Hematopoietic multipotent progenitor cell (in vitro differentiated cells): Measurements from ENCODE around the gene LYPD5. TPM values are rescaled to one million over a fixed set of nuclear protein-coding genes. Genes with fewer than 3 reads are reported as not detected.
"Not testable (repeated sequence)": the region's sequence is repeated elsewhere in the genome, so short reads cannot be mapped to it uniquely, and the experiment has no call there.

Source experiments
- DNase-seq, 3 donors: peaks; one replicate each; pipeline ENCODE4 v3.0.0-alpha.2; 2011 to 2015; ENCODE audit warnings: low read depth in 2 of 3, low spot score in 2 of 3
- total RNA-seq: library from RNA; depleted of rRNA; stranded (reverse); fragments of >200 nt; gene quantifications from one replicate; pipeline ENCODE4 v1.2.3, GENCODE V29; 2012

LYPD5 gene, protein sequence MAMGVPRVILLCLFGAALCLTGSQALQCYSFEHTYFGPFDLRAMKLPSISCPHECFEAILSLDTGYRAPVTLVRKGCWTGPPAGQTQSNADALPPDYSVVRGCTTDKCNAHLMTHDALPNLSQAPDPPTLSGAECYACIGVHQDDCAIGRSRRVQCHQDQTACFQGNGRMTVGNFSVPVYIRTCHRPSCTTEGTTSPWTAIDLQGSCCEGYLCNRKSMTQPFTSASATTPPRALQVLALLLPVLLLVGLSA
- total RNA-seq, result 3.5 TPM

DNA sequence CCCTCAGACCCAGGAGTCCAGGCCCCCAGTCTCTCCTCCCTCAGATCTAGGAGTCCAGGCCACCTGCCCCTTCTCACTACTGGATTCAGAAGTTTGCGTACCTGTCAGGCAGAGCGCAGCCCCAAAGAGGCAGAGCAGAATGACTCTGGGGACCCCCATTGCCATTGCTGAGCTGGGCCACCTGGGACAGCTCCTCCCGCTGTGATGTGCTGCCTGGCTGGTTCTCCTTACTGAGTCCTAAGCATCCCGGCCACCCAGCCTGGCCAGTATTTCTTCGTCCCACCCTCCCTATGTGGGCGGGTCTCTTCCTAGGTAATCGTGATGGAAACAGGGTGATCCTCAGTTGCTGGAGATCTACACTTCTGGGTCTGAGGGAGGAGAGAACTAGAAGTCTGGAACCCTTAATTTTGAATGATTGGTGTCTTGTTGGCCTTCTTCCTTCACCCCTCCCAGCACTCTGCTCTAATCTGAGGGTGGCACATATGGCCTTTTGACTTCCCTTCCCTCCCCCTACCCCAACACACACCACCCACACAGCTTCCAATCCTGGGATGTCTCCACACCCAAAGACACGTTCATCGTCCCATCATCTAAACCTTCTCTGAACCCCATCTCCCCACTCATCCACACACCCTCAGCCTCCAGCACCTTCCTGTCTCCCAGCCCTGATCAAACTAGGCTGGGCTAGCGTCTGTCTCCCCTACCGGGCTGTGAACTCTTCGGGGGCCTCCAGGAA lies at the start of gene LYPD5:
Gene LYPD5, minus strand, starts transcription at position 232 of the 736 bp plus-strand sequence. Its CDS starts 67 bp downstream, at position 165.
- no peak for DNase-seq

DNA sequence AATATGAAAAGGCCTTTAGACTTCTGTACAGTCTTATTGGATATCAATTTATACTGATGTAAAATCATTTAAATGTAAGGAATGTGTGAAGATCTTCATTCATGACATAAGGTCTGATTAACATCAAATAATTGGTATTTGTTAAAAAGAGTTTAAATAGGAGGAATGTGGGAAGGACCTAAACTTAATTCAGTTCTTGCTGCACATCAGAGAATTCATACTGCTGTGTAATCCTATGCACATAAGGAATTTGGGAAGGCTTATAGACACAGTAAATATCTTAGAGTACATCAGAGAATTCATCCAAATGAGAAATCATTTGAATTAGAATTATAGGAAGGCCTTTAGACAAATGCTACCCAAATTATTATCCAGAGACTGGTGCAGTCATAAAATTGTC lies 46.6 kb upstream of the LYPD5 start:
- no peak for DNase-seq

DNA sequence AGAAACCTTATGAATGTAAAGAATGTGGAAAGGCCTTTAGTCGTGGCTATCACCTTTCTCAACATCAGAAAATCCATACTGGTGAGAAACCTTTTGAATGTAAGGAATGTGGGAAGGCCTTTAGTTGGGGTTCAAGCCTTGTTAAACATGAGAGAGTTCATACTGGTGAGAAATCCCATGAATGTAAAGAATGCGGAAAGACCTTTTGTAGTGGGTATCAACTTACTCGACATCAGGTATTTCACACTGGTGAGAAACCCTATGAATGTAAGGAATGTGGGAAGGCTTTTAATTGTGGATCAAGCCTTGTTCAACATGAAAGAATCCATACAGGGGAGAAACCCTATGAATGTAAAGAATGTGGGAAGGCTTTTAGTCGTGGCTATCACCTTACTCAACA lies 45.6 kb upstream of the LYPD5 start:
- no peak for DNase-seq

DNA sequence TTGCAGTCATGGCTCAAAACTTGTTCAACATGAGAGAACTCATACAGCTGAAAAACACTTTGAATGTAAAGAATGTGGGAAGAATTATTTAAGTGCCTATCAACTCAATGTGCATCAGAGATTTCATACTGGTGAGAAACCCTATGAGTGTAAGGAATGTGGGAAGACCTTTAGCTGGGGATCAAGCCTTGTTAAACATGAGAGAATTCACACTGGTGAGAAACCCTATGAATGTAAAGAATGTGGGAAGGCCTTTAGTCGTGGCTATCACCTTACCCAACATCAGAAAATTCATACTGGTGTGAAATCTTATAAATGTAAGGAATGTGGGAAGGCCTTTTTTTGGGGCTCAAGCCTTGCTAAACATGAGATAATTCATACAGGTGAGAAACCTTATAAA lies 45.0 kb upstream of the LYPD5 start:
- no peak for DNase-seq

DNA sequence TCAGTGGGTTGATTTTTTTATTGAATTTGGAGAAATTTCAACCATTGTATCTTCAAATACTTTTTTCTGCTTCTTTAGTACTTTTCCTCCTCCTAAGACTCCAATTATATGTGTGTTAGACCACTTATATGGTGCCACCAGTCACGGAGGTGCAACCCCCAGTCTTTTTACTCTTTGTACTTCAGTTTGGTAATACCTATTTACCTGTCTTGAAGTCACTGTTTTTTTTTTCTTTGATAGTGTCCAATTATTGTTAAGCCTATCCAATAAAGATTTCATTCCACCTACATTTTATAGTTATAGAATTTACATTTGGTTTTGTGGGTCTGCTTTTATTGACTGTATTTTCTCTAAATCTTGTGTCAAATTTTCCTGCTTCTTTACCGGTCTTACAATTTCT lies 39.8 kb upstream of the LYPD5 start:
- DNase-seq, result peak in 2 of 3 donors; percentile 14 to 39

DNA sequence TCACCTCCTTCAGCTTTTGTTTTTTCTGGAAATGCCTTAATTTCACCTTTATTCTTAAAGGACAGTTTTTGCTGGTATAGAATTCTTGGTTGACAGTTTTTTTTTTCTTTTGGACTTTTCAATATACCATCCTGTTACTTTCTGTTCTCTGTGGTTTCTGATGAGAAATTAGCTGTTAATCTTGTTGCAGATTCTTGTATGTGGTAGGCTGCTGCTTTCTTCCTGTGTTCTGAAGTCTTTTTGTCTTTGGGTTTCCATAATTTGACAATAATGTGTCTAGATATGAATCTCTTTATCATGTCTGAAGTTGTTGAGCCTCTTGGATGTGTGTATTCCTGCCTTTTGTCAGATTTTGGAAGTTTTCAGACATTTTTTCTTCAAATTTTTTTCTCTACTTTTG lies 36.9 kb upstream of the LYPD5 start:
- DNase-seq, result peak in 1 of 3 donors; percentile 52

DNA sequence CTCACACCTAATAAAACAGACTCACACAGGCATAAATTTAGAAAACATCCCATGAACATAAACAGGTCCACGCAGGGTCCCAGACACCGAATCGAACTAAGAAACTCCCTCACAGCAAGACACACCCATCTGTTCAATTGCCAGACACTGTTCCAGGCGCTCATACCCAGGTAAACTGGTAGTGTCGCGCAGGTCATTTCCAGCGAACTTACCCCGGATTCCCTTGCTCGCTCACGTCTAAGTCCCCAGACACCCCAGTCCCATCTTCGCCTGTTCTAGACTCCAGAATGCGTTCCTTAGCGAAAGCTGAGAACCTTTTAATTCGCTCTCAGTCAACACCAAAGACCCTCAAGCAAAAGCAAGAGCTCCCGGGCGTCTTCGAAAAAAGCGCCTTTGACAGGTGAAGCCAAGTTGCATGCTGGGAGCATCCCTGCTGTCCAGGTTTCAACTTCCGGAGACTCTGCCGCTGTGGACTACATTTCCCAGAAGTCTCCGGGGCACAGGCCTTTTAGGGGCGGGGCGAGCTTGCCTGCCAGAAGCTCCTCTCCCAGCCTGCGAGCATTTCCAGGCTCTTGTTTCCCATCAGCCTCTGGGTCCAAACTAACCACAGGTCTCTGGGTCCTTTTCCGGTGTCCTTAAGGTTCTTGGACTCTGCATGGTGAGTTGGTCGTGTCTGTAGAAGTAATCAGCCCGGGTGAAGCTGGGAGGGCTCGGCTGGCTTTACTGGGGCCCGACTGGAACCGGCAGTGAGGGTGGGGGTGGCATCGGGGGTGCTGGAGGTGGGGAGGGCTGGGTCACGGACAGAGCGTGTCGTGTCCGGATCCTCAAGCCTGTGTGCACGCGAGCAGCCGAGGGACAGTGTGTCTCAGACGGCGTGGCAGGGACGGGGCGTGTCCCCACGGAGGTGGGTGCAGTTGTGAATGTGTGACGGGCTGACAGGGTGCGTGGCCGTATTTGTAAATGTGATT lies 24.8 kb upstream of the LYPD5 start, which contains the start of gene ZNF283:
Gene ZNF283, plus strand, starts transcription at position 535 of the 968 bp plus-strand sequence. CDS start 6,184 bp downstream, outside the sequence.
- peak; percentile 55 to 78 (median 73) for DNase-seq

DNA sequence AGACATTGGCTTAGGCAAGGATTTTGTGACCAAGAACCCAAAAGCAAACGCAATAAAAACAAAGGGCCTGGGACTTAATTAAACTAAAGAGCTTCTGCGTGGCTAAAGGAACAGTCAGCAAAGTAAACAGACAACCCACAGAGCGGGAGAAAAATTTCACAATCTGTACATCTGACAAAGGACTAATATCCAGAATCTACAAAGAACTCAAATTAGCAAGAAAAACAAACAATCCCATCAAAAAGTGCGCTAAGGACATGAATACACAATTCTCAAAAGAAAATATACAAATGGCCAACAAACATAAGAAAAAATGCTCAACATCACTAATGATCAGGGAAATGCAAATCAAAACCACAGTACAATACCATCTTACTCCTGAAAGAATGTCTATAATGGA lies 22.3 kb upstream of the LYPD5 start:
- DNase-seq, result not testable (repeated sequence)

DNA sequence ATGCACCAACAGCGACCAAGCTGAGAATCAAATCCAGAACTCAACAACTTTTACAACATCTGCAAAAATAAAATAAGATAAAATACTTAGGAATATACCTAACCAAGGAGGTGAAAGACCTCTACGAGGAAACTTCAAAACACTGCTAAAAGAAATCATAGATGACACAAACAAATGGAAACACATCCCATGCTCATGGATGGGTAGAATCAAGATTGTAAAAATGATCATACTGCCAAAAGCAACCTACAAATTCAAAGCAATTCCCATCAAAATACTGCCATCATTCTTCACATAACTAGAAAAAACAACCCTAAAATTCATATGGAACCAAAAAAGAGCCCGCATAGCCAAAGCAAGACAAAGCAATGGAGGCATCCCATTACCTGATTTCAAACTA lies 21.6 kb upstream of the LYPD5 start:
- DNase-seq, result not testable (repeated sequence)

DNA sequence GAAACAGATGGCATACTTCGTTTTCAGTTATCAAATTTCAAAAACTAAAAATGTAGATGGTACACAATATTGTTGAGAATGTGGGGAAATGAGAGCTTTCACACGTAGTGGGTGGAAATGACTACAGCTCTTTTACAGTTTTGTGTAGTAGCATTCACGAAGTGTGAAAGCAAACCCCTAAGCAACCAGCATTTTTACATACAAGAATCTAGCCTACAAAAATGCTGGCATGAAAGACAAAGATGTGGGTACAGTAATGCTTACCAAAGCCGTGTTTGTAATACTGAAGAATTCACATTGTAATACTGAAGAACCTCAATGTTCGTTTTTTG lies 18.6 kb upstream of the LYPD5 start:
- peak in 1 of 3 donors; percentile 60 for DNase-seq

DNA sequence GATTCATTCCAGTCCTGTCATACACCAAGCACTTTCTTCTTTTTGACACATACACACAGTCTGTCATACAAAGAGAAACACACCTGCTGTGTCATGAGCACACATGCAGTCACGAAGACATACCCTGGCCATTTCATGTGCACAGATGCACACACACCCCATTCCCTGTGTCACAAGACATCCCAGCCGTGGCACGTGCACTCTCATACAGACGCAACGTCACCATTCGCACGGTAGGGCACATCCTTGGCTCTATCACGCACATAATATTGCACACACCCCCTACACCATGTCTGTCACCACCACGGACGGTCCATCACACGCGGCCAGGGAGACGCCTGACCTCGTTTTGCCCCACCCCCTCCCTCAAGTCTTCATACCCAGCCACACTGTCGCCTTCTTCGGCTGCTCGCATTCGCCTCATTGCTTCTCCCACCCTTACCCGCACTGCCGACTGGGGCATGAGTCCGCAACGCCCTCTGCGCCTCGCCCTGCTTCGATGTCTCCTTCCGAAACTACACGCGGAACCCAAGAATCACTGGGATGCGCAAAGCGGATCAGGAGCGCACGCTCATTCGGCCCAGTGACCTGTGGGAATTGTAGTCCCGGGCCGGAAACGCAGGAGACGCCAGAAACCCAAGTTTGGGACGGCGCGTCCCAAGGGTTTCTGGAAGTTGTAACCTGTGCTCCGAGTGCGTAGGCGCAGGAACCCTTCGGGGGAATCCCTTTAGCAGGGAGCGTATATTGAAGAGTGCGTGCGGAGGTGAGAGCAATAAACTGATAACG lies 18.0 kb upstream of the LYPD5 start:
- peak in 2 of 3 donors; percentile 27 to 42 for DNase-seq

DNA sequence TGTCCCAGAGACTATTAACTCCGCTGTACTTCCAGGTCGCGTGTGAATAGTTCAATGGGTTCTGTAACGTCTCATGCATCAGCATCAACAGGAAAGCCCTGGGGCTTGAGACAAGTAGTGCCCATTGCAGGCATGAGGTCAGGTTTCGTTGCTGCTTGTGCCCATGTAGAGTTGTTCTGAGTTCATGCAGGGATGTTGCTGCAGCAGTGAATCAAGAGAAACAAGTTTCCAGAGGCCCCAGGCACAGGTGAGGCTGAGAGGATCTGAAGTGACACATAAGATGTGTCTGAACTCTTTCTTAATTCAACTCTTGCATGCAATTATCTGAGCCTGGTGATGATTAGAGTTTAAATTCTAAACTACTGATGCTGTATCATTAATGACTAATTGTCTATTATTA lies 16.3 kb upstream of the LYPD5 start:
- no peak for DNase-seq

DNA sequence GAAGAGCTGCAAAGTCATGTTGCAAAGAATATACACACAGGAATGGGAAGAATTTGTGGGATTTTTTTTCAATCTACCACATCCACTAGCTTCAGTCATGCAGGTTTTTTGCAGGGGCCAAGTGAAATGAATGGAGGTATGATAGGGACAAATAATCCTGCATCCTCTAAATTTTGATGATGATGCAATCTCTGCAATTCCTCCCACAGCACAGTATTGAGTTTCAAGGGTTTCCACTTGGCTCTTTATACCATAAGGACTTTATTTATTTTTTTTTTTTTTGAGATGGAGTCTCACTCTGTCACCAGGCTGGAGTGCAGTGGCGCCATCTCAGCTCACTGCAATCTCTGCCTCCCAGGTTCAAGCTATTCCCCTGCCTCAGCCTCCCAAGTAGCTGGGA lies 15.2 kb upstream of the LYPD5 start:
- not testable (repeated sequence) for DNase-seq

DNA sequence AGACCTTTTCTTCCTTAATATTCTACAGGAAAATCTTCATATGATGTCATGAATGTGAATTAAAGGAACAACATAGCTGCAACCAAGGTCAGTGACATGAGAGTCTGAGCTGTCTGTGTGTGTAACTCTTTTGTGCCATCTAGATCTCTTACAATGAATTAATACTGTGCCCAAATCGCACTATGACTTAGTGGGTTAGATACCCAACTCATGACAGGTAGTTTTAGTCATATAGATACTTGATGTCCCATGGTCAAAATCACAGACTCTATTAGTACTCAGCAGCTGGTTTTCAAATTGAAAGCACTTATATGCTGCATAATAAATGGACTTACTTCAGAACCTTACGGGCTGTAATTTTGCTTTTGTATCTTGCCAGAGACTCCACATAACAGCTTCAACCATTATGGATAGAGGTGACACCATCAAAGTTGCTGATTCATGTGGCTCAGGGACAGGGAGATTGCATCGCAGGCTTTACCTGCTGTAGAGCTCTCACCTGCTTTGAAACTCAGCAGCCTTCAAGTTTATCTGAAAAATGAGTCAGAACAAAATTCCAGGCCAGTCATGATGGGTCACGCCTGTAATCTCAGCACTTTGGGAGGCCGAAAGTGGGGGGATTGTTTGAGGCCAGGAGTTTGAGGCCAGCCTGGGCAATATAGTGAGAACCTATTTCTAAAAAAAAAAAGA lies 12.6 kb upstream of the LYPD5 start:
- no peak for DNase-seq

DNA sequence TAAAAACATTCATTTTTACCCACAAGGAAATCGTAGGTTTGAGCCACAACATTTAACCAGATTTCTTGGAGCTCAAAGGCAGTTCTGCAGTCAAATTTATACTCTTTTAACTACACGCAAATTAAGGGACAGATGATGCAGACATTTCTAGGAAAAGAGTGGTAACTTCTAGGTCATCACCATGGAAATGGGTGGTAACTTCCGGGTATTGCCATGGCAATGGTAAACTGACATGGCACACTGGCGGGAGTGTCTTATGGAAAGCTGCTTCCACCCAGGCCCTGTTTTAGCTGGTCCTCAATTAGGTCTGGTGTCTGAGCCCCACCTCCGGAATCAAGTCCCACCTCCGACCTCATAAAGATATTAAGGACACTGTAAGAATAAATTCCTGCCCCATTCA lies 10.4 kb upstream of the LYPD5 start:
- no peak for DNase-seq

DNA sequence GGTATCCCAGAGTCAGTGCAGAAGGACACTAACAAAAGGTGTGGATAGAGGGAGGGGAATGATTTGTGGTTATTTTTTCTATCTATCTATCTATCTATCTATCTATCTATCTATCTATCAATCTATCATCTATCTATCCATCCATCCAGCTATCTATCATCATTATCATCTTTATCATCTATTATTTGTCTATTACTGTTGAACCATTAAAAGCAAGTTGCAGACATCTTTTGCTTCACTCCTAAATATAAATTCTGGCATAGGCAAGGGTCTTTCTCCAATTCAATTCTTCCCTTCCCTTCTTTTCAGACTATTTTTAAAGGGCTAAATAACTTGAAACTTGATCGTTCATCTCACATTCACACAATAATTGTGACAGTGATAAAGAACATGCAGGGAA lies 10.0 kb upstream of the LYPD5 start:
- no peak for DNase-seq

DNA sequence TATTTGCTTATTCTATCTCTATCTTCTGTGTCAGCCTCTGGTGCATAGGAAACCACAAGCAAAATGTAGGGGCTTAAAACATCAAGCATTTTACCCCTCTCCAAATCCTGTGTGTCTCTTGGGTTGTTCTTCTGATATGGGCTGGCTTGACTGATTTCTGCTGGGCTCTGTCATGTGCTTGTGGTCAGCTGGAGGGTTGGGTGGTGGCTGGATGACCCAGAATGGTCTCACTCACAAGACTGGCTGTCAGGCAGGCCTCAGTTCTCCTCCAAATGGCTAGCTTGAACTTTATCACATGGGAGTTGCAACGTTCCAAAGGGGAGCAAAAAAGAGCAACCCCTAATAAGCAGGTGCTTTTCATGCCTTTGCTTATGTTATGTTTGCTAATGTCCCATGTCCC lies 9.6 kb upstream of the LYPD5 start:
- no peak for DNase-seq

DNA sequence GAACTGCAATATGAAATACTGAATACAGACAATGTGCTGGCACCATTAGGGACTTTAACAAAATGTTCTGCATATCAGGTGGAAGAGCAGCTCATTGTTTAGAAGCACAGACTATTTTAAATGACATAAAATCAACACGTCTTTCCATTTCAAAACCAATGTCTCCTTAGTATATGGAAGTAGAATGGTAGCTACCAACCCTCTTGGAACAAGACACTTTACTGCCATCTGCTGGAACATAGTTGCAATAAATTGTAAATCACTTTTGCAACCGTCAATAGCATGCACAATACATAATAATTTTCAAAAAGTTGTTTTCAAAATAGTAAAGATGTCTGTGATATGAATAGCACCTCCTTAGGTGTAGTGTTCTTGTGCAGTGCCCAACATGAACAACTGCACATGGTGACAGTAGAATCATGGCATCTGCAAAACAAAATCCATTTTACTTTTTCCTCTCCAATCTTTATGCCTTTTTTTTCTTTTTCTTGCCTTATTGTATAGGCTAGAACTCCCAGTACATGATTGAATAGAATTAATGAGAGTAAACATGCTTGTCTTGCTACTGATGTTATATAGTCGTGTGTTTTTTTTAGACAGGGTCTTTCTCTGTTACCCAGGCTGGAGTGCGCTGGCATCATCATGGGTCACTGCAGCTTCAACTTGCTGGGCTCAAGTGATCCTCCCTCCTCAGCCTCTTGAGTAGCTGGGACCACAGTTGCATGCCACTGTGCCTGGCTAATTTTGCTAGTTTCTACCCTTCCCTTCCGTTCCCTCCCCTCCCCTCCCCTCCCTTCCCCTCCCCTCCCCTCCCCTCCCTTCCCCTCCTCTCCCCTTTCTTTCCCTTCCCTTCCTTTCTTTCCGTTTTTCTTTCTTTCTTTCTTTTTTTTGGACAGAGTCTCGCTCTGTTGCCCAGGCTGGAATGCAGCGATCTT lies 7.8 kb upstream of the LYPD5 start:
- peak in 2 of 3 donors; percentile 54 to 80 for DNase-seq

DNA sequence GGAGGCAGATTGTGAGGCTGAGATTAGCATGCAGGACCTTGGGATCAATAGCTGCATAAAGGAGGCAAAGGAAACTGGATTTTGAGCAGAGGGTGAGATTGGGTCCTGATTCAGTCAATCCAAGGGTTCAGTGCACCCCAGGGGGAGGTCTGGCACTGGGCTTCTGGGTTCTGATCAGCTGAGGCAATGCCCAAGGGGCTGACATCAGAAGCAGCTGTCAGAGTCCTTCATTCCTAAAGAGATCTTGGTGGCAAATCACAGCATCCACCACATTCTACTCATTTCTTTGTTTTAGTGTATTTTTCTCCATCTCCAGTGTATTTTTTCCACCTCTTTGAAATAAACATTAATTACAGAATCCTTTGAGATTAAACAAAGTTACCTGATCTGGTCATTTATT lies 5.4 kb upstream of the LYPD5 start:
- DNase-seq, result no peak
